Right kidney (tissue), 1 donor: ENCODE measurements around the gene FNTB.
A peak's percentile ranks its signal among the peaks of the same experiment; 100 is the strongest.
"Not testable (repeated sequence)": the region's sequence is repeated elsewhere in the genome, so short reads cannot be mapped to it uniquely, and the experiment has no call there.

ENCODE experiments used
- DNase-seq: peaks from one replicate; pipeline ENCODE4 v3.0.0-alpha.2; 2016

The FNTB gene

DNA sequence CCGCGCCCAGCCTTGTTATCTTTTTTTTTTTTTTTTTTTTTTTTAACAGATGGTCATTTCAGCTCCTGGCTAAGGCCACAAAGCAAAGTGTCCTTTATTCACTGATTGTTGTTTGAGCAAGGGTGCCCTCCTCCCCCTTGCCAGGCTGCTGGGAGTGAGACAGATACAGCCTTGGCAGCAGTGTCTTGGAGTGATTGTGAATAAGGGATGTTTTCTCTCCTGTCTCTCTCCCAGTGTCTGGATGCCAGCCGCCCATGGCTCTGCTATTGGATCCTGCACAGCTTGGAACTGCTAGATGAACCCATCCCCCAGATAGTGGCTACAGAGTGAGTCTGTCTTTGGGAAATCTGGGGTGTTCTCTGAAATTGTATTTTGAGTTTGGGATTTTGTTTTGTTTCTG, 28.7 kb downstream of the FNTB start:
- no peak for DNase-seq

DNA sequence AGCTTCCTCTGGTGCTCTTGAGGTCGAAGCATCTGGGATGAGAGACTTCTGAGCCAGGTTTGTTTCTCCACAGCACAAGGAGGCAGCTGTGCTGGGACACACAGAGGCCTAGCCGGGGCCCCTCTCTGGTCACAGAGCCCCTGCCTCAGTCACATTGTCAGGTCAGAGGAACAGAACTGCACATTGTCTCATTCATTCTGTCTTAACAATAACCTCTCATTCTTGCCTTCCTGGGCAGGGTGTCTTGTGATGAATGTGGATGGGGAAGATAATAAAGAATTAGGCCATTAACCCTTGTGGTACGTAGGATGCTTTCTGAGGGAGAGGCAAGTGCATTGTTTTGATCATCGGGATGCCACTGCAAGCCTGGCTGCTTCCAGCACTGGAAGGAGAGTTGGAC, 29.8 kb downstream of the FNTB start:
- no peak for DNase-seq

DNA sequence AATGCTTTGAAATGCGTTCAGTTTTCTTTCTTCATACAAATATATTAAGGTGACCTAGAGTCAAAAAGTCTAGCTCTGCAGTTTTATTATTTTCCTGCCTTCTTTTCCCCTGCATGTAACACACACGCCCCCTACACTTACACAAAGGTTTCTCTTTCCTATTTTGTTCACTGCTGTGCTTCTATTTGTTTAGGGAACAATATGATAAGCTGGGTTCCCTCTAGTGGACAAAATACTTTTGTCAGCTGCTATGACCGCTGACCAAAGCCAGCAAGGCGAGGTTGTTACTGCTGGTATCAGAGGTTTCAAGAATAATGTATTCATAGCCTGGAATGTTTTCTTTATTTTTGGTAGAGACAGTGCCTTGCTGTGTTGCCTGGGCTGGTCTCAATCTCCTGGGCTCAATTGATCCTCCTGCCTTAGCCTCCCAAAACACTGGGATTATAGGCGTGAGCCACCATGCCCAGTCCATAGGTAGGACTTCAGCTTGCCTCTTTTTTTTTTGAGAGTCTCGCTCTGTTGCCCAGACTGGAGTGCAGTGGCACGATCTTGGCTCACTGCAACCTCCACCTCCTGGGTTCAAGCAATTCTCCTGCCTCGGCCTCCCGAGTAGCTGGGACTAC, 33.4 kb downstream of the FNTB start:
- peak; percentile 26 for DNase-seq

DNA sequence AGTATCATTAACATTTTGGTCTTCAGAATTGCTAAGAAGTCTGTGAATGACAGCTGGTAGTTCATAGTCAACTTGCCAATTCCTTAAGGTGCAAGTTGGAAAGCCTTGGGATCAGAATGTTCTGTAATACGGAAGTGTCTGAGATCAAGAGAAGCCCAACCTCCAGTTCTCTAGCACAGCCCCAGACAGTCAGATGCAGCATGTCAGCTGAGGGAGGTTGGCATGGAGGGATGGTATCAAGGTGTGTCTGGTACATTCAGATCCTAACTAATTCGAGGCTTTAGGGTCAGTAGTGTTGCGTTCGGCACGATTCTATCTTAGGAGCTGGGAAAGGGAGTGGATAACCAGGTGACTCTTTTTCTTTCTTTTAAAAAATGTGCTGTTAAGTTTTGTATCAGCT, 38.3 kb downstream of the FNTB start:
- DNase-seq = no peak

DNA sequence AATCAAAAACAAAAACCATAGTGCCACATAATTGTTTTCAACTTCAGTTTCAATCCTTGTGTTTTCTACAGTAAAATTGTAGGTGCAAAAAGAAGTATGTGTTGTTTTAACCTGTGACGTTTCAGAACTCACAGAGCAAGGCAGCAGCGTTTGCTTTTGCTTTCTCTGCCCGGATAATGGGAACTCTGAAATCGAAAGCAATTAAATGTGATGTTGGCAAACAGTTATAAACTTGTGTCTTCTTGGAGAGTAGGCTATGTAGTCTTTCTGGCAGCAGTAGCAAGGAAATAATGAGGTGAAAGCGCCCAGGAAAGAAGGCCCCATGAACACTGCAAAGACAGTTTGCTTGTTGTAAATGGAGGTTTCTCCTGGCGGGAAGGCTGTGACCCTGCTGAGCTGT, 39.1 kb downstream of the FNTB start:
- DNase-seq = no peak

DNA sequence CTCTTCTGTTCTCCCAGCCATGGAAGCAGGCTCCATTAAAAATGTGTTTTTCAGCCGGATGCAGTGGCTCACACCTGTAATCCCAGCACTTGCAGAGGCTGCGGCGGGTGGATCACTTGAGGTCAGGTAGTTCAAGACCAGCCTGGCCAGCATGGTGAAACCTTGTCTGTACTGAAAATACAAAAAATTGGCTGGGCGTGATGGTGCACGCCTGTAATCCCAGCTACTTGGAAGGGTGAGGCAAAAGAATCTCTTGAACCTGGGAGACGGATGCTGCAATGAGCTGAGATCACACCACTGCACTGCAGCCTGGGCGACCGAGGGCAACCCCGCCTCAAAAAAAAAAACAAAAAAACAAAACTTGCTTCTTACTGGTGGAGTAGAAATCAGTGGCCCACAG, 39.8 kb downstream of the FNTB start:
- DNase-seq = no peak

DNA sequence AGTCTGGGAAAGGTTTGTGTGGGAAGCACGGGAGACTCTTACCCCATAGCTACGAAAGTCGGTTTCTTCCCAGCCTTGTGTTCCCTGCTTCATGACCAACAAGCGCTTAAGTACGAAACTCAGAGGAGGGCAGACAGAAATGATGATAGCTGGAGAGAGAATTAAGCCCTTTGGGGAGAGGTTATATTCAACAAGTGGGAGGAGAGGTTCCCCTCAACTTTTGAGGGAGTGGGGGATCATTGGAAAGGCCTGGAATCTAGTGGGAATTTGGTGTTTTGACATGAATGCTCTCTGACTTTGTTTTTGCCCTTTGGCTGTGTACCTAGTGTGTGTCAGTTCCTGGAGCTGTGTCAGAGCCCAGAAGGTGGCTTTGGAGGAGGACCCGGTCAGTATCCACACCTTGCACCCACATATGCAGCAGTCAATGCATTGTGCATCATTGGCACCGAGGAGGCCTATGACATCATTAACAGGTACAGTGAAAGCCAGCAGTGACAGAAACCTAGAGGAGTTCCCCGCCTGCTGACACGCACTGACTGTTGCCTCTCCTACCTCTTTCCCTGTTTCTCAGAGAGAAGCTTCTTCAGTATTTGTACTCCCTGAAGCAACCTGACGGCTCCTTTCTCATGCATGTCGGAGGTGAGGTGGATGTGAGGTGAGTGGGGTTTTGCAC, 40.6 kb downstream of the FNTB start:
- no peak for DNase-seq

DNA sequence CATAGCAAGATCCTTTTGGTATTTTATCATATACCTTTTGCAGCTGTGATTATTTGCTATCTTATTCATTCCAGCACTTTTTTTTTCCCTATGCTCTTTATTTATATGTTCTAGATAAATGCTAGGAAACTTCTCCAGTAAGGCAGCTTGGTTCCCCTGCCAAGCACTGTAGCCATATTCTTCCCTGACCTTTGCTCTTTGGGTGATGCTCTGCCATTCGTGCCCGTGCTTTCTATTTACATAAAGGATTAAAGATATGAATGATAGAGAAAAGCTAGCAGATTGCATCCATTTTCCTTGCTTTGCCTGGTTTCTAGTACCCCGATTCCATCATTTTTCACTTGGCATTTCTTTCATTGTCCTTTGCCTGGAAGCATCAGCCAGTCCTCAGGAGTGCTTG, 42.2 kb downstream of the FNTB start:
- DNase-seq = no peak

DNA sequence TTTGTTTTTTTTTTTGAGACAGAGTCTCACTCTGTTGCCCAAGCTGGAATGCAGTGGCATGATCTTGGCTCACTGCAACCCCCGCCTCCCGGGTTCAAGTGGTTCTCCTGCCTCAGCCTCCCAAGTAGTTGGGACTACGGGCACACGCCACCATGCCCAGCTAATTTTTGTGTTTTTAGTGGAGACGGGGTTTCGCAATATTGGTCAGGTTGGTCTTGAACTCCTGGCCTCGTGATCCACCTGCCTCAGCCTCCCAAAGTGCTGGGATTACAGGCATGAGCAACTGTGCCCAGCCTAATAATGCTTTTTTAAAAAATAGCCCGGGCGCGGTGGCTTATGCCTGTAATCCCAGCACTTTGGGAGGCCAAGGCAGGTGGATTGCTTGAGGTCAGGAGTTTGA, 44.6 kb downstream of the FNTB start:
- DNase-seq = not testable (repeated sequence)

DNA sequence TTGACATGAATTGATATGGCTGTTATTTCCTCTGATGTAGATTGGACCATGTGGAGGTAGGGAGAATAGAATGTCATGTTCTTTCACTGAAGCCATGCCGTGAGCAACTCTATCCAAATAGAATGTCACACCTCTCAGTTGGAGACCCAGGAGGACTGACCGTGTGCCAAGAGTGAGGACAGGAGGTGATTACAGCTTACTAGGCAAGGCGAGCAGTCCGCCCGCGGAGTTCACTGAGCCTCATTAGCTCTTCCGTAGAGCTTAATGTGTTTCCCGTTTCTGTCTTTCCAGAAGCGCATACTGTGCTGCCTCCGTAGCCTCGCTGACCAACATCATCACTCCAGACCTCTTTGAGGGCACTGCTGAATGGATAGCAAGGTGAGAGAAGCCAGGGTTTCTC, 45.6 kb downstream of the FNTB start:
- no peak for DNase-seq

DNA sequence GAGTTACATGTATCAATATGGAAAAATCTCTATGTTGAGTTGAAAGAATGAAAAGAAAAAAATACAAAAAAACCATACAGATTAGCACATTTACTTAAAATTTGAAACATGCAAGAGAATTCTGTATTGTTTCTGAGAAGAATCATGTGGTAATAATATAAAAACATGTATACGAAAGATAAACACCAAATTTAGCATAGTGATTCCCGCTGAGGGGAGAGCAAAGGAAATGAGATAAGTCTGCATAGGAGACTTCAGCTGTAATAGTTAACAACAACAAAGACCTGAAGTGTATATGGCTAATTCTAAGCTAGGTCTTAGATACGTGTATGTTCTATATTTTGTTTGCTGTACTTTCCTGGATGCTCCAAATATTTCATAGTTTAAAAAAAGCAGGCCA, 46.5 kb downstream of the FNTB start:
- no peak for DNase-seq

DNA sequence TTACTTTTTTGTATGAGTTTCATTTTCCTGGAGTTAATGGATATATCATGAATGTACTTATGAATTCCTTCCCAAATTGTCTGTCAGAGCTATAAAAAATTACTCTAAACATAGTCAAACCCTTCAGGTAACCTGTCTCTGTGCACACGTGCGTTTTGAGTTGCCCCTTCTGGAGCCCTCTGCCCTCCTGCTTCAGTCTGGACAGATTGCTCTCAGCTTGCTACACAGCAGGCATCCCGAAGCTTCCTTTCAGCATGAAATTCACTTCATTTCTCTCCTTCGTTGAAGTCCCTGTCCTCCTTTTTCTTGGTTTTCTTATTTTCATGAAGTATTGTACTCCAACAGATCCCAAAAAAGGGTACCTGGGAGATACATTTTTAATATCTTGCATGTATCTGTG, 47.3 kb downstream of the FNTB start:
- DNase-seq = no peak

DNA sequence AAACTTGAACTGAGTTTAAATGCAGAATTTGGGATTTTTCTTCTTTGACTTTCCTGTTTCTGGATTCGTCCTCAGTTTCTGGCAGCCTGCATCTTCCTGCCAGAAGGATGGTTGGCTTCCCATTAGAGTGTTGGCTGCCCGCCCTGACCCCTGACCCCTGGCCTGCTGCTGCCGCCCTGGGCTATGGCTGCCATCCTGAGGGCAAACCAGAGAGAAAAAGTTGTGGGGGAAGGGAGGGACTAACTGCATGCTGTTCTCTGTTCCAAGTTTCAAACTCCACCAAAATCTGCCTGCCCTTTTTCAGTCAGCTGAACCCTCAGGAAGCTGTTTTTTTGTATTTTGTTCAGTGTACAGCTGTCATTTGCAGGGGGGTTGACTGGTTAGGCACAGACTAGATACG, 48.4 kb downstream of the FNTB start:
- no peak for DNase-seq

DNA sequence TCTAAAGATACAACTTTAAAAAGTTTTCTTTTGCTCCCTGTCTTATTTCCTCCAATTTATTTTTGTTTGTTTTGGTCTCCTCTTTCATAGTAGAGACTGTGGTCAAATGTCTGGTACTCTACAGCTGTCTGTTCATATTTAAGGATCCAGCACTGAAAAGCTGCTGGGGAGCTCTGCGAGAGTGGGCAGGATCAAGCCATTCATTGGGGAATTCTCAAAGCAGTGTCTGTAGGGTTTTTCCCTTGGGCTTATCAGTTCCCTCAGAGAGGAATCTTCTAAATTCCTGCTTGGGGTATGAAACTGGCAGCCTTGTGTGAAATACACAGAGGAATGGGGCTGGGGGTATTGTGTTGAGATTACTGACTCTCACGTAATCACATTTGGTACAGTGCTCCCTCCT, 52.3 kb downstream of the FNTB start:
- DNase-seq = no peak

DNA sequence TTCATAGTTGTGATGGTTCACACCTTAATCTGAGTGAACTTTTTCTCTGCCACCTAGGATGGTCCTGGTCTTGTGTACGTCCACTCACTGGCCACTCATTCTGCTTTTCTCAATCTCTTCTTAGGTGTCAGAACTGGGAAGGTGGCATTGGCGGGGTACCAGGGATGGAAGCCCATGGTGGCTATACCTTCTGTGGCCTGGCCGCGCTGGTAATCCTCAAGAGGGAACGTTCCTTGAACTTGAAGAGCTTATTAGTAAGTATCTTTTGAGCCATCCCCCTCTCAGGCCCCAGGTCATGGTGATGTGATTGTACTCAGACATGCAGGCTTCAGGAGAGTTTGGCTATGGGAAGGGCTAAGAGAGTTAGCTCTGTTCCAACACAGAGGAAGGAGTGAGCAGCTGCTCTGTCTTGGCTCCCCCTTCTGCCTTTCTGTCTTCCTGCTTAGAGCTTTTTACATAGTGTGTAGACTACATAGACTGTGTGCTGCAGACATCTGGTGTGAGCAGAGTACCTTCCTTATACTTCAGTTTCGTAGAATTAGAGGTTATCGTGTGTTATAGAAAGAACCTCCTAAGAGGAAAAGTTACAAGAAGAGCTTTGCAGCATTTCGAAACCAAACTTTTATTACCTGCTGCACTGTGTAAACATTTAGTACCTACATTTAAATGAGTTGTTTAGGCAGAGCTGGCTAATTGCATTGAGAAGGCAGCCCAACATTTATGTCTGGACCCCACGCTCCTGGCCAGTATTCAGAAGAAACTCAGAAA, 54.2 kb downstream of the FNTB start:
- no peak for DNase-seq

DNA sequence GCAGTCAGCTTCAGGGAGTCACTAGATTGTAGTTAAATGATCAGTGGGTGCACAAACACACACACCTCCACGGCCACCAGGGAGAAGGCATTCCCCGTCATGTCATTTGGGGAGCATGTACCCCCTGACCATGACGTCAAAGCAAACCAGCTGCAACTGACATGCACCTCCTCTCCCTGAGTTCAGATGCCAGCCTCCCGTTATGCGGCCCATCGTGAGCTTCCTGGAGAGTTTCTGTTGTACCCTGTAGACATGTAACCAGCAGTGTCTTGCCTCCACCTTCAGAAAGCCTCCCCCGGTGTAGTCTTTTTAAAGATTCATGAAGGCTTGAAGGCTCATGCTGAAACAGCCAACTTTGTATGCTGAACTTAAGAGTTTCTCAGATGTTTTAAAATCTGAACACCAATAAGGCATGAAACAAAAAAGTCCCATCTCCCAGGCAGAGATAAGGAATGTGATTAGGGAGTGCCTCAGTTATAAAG, 54.8 kb downstream of the FNTB start:
- DNase-seq = no peak

DNA sequence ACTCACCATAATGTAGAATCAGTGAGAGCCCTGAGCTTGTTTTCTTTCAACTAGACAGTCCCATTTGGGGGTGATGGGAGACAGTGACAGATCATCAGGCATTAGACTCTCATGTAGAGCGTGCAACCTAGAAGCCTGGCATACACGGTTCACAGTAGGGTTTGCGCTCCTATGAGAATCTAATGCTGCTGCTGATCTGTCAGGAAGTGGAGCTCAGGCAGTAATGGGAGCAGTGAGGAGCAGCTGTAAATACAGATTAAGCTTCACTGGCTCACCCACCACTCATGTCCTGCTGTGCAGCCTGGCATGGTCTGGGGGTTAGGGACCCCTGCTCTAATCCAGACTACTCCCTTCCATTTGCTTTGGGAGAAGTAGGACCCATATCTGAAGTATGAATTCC, 55.6 kb downstream of the FNTB start:
- no peak for DNase-seq

DNA sequence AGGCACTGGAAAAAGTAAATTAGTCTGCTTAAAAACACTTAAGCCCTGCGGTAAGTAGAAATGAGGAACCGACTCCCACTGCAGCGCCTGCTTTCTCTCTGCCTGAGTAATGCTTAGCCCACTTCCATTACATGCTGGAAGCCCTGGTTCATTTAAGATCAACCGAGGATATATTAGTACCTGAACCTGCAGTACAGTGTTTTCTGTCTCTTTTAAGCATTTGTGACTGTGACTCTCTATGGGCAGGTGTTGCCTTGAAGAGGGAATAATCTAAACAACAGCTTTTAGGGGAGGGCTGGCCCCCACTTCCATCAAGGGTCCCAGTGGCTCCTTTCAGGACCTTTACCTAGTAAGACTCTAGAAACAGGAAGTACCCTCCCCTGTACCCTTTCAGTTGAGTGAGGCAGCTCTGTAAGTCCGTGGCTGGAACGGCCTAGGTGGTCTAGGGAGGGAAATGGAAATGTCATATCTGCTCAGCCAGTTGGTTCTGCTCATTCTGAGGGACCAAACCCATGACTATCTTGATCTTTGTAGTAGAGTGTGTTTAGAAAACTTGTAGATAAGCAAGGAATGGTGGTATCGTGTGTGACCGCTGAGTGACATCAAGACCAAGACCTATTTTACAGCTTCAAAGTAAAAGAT, 56.2 kb downstream of the FNTB start:
- DNase-seq = no peak

DNA sequence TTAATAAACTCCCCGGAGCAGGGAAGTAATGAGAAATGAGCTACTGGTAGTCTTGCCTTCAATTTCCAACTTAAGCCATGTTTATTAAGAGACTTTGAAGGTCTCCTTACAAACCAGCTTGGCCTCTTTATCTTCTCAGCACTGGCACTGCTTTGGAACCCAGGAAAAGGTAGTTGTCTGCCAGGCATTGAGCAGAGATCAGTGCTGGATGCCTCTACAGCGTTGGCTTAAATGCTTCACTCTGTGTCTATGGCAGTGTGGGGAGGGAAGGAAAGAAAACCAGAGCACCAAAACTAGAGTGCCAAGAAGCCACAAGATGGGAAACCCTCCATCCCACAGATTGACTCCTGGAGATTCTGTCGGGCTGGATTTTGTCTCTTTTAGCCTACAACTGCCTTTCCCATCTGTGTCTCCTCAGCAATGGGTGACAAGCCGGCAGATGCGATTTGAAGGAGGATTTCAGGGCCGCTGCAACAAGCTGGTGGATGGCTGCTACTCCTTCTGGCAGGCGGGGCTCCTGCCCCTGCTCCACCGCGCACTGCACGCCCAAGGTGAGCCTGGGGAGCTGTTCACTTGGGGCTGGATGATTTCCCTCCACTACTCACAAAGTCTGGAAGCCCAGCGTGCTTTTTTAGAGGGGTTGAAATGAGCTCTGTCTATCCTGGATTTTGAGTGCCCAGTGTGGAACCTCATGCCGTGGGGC, 57.3 kb downstream of the FNTB start:
- no peak for DNase-seq

DNA sequence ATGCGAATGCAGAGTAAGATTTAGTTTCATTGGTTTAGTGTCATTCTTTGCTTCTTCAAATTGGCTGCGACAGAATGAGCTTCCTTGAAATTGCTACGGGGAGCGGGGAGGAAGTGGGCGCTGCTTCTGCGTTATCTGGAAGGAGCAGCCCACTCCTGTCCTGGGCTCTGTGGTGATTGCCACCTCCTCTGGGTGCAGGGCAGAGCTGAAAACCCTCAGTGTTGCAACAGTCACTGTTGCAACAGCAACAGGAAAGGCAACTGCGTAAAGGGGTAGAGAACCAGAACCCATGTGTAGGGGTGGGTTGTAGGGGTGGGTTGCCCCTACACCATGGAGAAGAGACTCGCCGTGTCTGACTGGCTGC, 57.9 kb downstream of the FNTB start:
- DNase-seq = no peak

DNA sequence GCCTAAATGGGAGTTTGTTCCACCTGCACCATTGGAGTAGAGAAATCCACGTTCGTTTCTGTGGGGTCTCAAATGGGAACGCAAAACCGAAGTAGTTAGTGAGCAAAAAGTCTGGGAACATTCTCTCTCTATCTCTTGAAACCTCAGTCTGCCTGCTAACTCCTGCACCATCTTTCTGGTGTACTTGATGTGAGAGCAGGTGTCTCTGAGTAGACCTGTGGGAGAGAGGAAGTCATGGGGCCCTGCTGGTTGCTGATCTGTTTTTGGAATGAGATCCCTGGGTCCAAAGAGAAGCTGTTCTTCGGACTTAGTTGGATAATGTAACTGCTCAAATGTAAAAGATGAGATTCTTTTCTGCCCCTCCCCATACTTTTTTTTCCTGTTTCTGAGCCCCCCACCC, 58.3 kb downstream of the FNTB start:
- no peak for DNase-seq

DNA sequence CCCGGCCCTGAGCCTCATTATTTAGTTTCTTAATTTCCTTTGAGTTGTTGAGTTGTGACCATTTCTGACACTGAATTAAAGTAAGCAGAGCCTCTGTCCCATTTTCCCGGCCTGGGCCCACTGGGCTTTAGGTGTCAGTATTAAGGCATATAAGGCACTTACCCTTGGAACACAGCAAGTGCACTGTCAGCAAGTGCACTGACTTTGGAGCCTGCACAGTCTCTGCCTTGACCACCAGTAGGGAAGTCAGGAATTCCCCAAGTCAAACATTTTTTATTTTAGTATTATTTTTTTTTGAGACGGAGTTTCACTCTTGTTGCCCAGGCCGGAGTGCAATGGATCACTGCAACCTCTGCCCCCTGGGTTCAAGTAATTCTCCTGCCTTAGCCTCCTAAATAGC, 59.0 kb downstream of the FNTB start:
- no peak for DNase-seq

DNA sequence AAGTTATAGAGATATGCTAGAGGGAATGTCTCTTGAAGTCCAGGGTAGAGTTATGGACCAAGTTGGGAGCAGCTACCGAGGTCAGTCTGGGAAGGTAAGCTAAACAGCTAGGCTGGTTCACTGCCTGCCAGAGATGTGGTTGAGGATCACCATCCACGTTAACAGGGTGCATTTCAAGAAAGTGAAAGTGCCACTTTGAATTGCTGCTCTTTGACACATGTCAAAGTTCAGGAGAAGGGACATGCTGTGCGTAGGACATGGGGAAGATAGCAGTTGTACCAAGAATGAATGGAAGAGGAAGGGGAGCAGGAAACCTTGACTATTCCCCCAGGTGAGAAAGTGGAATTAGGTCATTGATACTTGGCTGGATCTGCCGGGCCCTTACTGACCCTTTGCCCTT, 66.1 kb downstream of the FNTB start:
- DNase-seq = no peak
